GM12878 (cell line): Measurements from ENCODE around the gene OR2S2. TPM values are rescaled to one million over a fixed set of nuclear protein-coding genes. Genes with fewer than 3 reads are reported as not detected.

Experiments used
- ATAC-seq: fragments of 200-7000 bp; cut with Tn5 transposase; 3 replicates; pipeline ENCODE4 v1.9.1; 2020; ENCODE audit warnings: mild to moderate bottlenecking, moderate library complexity
- BruUV-seq: library from RNA; stranded (reverse); fragments of 400-500 nt; replicated peaks from 2 replicates; lab custom pipeline; 2021; lab: Mats Ljungman, UMichigan
- CTCF ChIA-PET: fragments of 300-600 bp; sonication (Branson Sonifier 250); formaldehyde crosslinking; extraction: SDS; loops from one replicate; lab custom pipeline; 2021; ENCODE audit warnings: inconsistent platforms; lab: Yijun Ruan, JAX
- POLR2A ChIA-PET: fragments of 350-600 bp; formaldehyde crosslinking; extraction: SDS; loops from one replicate; lab custom pipeline; 2021; ENCODE audit warnings: inconsistent platforms; lab: Charles Lee
- RAD21 ChIA-PET: fragments of 300-600 bp; sonication (Branson Sonifier 250); formaldehyde crosslinking; loops from one replicate; lab custom pipeline; 2023; ENCODE audit warnings: antibody characterized with exemption; ENCODE audit not compliant: unreplicated experiment; lab: Charles Lee
- SMC1A ChIA-PET: fragments of 300-600 bp; sonication (Branson Sonifier 250); formaldehyde crosslinking; loops from one replicate; lab custom pipeline; 2023; ENCODE audit not compliant: unreplicated experiment, uncharacterized antibody; lab: Charles Lee
- DNase-seq: peaks from one replicate; pipeline ENCODE4 v3.0.0-alpha.2; 2011; ENCODE audit warnings: low read depth, low spot score
- FAIRE-seq: peaks from 3 replicates; lab custom pipeline; 2011; peaks lifted over from hg19 to GRCh38; lab: Jason Lieb, UNC
- H2AFZ ChIP-seq: 2 replicates; pipeline ENCODE4 v1.6.0; 2011; ENCODE audit warnings: low read depth, low read length, control low read depth; ENCODE audit not compliant: control insufficient read depth
- H3K27ac ChIP-seq: 2 replicates; pipeline ENCODE4 v1.5.1; 2011; ENCODE audit warnings: control low read depth; ENCODE audit not compliant: control insufficient read depth, insufficient read depth
- H3K27me3 ChIP-seq, 2 experiments: replicated peaks in 1 of 2; 2 replicates each; pipeline versions ENCODE4 v1.6.0 to v1.6.1; 2011; ENCODE audit warnings: low read length in 1 of 2; ENCODE audit not compliant: control insufficient read depth in 2 of 2, insufficient read depth in 2 of 2
- H3K36me3 ChIP-seq, 2 experiments: 2 replicates each; pipeline ENCODE4 v1.5.1; 2011; ENCODE audit warnings: low read length in 1 of 2; ENCODE audit not compliant: control insufficient read depth in 2 of 2, insufficient read depth in 2 of 2
- H3K4me1 ChIP-seq: 2 replicates; pipeline ENCODE4 v1.6.1; 2011; ENCODE audit warnings: mild to moderate bottlenecking, low read length, moderate library complexity, mixed read lengths; ENCODE audit not compliant: control insufficient read depth, insufficient read depth
- H3K4me2 ChIP-seq: 2 replicates; pipeline ENCODE4 v1.6.0; 2011; ENCODE audit warnings: control low read depth; ENCODE audit not compliant: control insufficient read depth, insufficient read depth
- H3K4me3 ChIP-seq: fragments of 200-600 bp; sonication (generic); 2 replicates; pipeline ENCODE4 v1.5.1; 2016
- H3K79me2 ChIP-seq: 2 replicates; pipeline ENCODE4 v1.6.0; 2011; ENCODE audit warnings: low read length; ENCODE audit not compliant: control insufficient read depth, insufficient read depth
- H3K9ac ChIP-seq: 2 replicates; pipeline ENCODE4 v1.8.0; 2011; ENCODE audit warnings: low read length, control low read depth, mixed read lengths; ENCODE audit not compliant: control insufficient read depth, insufficient read depth
- H3K9me3 ChIP-seq: replicated peaks from 3 replicates; pipeline ENCODE4 v1.5.1; 2011; ENCODE audit warnings: mild to moderate bottlenecking, low read length; ENCODE audit not compliant: control insufficient read depth, insufficient read depth
- H4K20me1 ChIP-seq: 2 replicates; pipeline ENCODE4 v1.6.0; 2011; ENCODE audit not compliant: control insufficient read depth, insufficient read depth
- ATF3 ChIP-seq: IDR thresholded peaks from 2 replicates; pipeline ENCODE4 v1.6.1; 2011; ENCODE audit warnings: low read depth, mild to moderate bottlenecking, low read length, moderate library complexity, borderline replicate concordance; ENCODE audit errors: extremely low read depth
- ATF7 ChIP-seq: fragments of 450-650 bp; IDR thresholded peaks from 2 replicates; pipeline ENCODE4 v1.6.1; 2016; ENCODE audit warnings: low read depth, mild to moderate bottlenecking
- BRCA1 ChIP-seq: IDR thresholded peaks from 2 replicates; pipeline ENCODE4 v1.6.1; 2011; ENCODE audit warnings: low read depth, low read length, improper control_type of control experiment
- HCFC1 ChIP-seq: fragments of 150-350 bp; IDR thresholded peaks from 2 replicates; pipeline ENCODE4 v1.6.1; 2014; ENCODE audit warnings: low read length
- MEF2B ChIP-seq: fragments of 450-650 bp; IDR thresholded peaks from 2 replicates; pipeline ENCODE4 v1.6.1; 2018; ENCODE audit warnings: mild to moderate bottlenecking, moderate library complexity; ENCODE audit not compliant: partially characterized antibody, poor library complexity, severe bottlenecking
- MLLT1 ChIP-seq: fragments of 450-650 bp; IDR thresholded peaks from 2 replicates; pipeline ENCODE4 v1.6.1; 2016; ENCODE audit warnings: mild to moderate bottlenecking
- MXI1 ChIP-seq: fragments of 150-350 bp; IDR thresholded peaks from 2 replicates; pipeline ENCODE4 v1.6.1; 2011; ENCODE audit warnings: low read depth, mild to moderate bottlenecking, inconsistent platforms, low read length, improper control_type of control experiment
- MYC ChIP-seq: IDR thresholded peaks from 2 replicates; pipeline ENCODE4 v1.6.1; 2011; ENCODE audit warnings: mild to moderate bottlenecking, low read length, moderate library complexity, inconsistent platforms; ENCODE audit not compliant: insufficient read depth, insufficient replicate concordance, insufficient read length, severe bottlenecking
- NBN ChIP-seq: fragments of 450-650 bp; IDR thresholded peaks from 2 replicates; pipeline ENCODE4 v1.6.1; 2016
- RFX5 ChIP-seq: IDR thresholded peaks from 2 replicates; pipeline ENCODE4 v1.6.1; 2011; ENCODE audit warnings: low read depth, low read length, improper control_type of control experiment
- SREBF1 ChIP-seq: IDR thresholded peaks from 2 replicates; pipeline ENCODE4 v1.6.1; 2012; ENCODE audit warnings: mild to moderate bottlenecking, low read length
- SREBF2 ChIP-seq: IDR thresholded peaks from 2 replicates; pipeline ENCODE4 v1.6.1; 2012; ENCODE audit warnings: mild to moderate bottlenecking, low read length
- STAT1 ChIP-seq: fragments of 450-650 bp; conservative IDR thresholded peaks from 2 replicates; pipeline ENCODE4 v1.6.1; 2014; ENCODE audit warnings: antibody characterized with exemption, mild to moderate bottlenecking
- ZNF687 ChIP-seq: fragments of 450-650 bp; IDR thresholded peaks from 2 replicates; pipeline ENCODE4 v1.6.1; 2017; ENCODE audit warnings: mild to moderate bottlenecking, moderate library complexity
- WGBS: methylation state at CpG from one replicate; pipeline ENCODE4 v1.1.6; 2016; ENCODE audit warnings: low lambda C conversion rate; ENCODE audit not compliant: insufficient replicate concordance, insufficient coverage; ENCODE audit errors: missing lambda C conversion rate; 5-methylcytosine and 5-hydroxymethylcytosine counted together
- in situ Hi-C: fragments of 300-500 bp; cut with MboI; formaldehyde crosslinking; loops from 9 replicates; pipeline ENCODE4 v1.14.3; 2018; ENCODE audit warnings: mixed read lengths
- intact Hi-C: fragments of 100-400 bp; cut with micrococcal nuclease; formaldehyde crosslinking; loops from one replicate; pipeline ENCODE4 v1.14.2; 2022; ENCODE audit not compliant: unreplicated experiment
- polyA plus RNA-seq, 11 experiments: library from polyadenylated mRNA; depleted of rRNA in 4 of 11; unstranded in 6 of 11; stranded (reverse) in 5 of 11; fragments of >200 nt; fragmentation: Nextera tagmentation in 4 of 11; fragmentation: Illumina TruSeq in 1 of 11; extraction: Ambion mirVana in 4 of 11; extraction: Trizol in 1 of 11; gene quantifications; 1 replicate in 1 of 11; 2 replicates in 10 of 11; pipeline versions ENCODE4 v1.2.1 to v1.2.3, GENCODE V29; 2011 to 2016; ENCODE audit warnings: inconsistent platforms in 2 of 11, missing spikeins in 2 of 11, low read depth in 1 of 11
- total RNA-seq, 4 experiments: library from RNA; depleted of rRNA in 3 of 4; stranded (reverse); fragments of >200 nt in 3 of 4; fragmentation: Illumina TruSeq in 1 of 4; extraction: Trizol in 1 of 4; gene quantifications; 2 replicates each; pipeline versions ENCODE4 v1.2.1 to v1.2.3, GENCODE V29; 2013 to 2021
- TF ChIP-seq, protein P1 (sequence below): fragments of 450-650 bp; IDR thresholded peaks from 2 replicates; pipeline ENCODE4 v1.6.1; 2016; ENCODE audit warnings: mild to moderate bottlenecking

OR2S2 gene
- total and polyA plus RNA-seq, 10 of the 15 experiments (the other 5 are each of a cell fraction or from before 2014, with no cell fraction given), result not detected

DNA sequence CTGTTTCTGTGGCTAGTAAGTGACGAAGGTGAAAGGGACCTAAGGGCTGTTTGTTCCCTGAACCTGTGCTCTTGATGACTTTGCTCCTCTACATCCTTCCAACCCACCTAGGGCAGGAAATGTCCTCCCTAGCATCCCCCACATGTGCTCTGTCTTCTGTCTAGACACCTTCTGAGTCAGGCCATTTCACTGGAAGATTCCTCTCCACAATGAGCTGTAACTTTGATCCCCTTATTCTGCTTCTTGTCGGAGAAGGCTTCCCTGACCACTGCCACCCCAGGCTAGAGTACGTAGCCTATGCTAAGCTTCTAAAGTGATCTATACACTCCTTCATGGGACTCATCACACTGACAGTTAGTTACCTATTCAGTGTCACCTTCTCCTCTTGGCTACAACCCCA, 27.0 kb downstream of the OR2S2 start:
- no peak overlapping the region for H3K9ac ChIP-seq
- POLR2A ChIA-PET, result no interaction called here
- TF ChIP-seq ZNF687 (no peak), SREBF1 (no peak), MYC (no peak), HCFC1 (no peak), ATF3 (no peak), RFX5 (no peak), SREBF2 (no peak), MLLT1 (no peak), NBN (no peak), ATF7 (no peak), BRCA1 (no peak), MXI1 (no peak), STAT1 (no peak), MEF2B (no peak)
- TF ChIP-seq, protein P1, sequence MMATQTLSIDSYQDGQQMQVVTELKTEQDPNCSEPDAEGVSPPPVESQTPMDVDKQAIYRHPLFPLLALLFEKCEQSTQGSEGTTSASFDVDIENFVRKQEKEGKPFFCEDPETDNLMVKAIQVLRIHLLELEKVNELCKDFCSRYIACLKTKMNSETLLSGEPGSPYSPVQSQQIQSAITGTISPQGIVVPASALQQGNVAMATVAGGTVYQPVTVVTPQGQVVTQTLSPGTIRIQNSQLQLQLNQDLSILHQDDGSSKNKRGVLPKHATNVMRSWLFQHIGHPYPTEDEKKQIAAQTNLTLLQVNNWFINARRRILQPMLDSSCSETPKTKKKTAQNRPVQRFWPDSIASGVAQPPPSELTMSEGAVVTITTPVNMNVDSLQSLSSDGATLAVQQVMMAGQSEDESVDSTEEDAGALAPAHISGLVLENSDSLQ, result no peak

More for the DNA sequence above, 27.0 kb downstream of the OR2S2 start:
- ChIA-PET CTCF (no interaction called here), SMC1A (no interaction called here), RAD21 (no interaction called here)
- intact Hi-C loops, result no loop called here
- no peaks in the 10 kb centered on the region for H3K79me2 ChIP-seq
- no peak for DNase-seq
- no TSS peak for BruUV-seq
- no peaks in the 10 kb centered on the region for H3K4me1 ChIP-seq
- no peak overlapping the region for H3K4me2 ChIP-seq
- H3K9me3 ChIP-seq, result no peaks in the 10 kb centered on the region
- H3K27me3 ChIP-seq, result no peaks in the 10 kb centered on the region
- WGBS, result 58% methylated on average over 3 of the region's 3 CpGs
- no peak for ATAC-seq
- H3K36me3 ChIP-seq, result no peaks in the 10 kb centered on the region
- H3K4me3 ChIP-seq, result no peak overlapping the region
- in situ Hi-C loops, result no loop called here
- no peak overlapping the region for H3K27ac ChIP-seq
- no peak overlapping the region for H2AFZ ChIP-seq
- no peak for FAIRE-seq
- no peaks in the 10 kb centered on the region for H4K20me1 ChIP-seq
